HG02943 (cell line): Measurements from ENCODE around the gene SLC35F3.
"Not testable (repeated sequence)": the region's sequence is repeated elsewhere in the genome, so short reads cannot be mapped to it uniquely, and the experiment has no call there.

Experiments
- ATAC-seq: cut with Tn5 transposase; IDR thresholded peaks from one replicate; pipeline ENCODE4 v1.9.1; 2021; ENCODE audit warnings: mild to moderate bottlenecking, low read depth, moderate library complexity; ENCODE audit not compliant: unreplicated experiment

Gene SLC35F3

GRCh38 chr1:234170067-234170466, 265.6 kb downstream of the SLC35F3 start:
- no peak for ATAC-seq

- no peak for ATAC-seq
Observed at GRCh38 chr1:234170622-234171021, 266.1 kb downstream of the SLC35F3 start.

GRCh38 chr1:234173968-234174367, 269.5 kb downstream of the SLC35F3 start:
- no peak for ATAC-seq

DNA sequence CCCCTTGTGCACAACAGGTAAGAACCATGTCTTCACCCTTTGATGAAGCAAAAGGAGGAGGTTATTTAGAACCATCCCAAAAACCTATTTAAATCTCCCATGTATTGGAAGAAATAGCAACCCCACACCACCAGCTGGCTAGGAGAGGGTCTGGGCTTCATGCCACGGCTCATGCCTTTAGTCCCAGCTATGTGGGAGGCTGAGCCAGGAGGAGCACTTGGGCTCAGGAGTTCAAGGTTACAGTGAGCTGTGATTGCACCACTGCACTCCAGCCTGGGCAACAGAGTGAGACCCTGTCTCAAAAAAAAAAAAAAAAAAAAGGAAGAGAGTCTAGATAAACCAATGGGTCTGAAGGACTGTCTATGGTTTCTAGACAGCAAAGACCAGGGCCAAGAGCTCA, 270.9 kb downstream of the SLC35F3 start:
- no peak for ATAC-seq

GRCh38 chr1:234176000-234176399, 271.5 kb downstream of the SLC35F3 start:
- ATAC-seq, result no peak

DNA sequence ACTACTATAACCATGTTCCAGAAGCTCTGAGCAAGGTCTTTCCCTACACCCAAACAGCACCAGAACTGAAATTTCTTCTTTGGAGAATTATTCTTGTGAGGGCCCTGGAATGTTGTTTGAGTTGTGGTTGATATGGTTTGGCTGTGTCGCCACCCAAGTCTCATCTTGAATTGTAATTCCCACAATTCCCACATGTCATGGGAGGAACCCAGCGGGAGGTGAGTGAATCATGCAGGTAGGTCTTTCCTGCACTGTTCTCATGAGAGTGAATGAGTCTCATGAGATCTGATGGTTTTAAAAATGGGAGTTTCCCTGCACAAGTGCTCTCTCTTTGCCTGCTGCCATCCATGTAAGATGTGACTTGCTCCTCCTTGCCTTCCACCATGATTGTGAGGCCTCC, 272.4 kb downstream of the SLC35F3 start:
- ATAC-seq, result not testable (repeated sequence)

DNA sequence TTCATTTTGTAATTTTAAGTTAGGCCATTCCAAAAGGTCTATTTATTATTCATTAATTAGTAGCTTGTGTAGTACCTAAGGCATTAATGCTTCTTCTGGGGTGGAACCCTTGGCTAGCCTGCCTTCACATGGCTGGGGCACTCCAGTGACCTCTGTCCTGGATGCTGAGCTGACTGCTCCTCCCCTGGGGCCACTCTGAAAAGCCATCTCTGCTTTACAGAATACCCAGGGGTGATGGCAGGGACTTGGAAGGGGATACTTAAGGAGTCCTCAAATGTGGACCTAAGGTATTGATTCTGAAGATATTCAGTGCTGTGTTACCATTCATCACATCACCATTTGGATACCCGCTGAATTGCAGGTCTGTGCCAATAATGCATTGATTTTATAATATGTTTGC, 281.0 kb downstream of the SLC35F3 start:
- no peak for ATAC-seq

DNA sequence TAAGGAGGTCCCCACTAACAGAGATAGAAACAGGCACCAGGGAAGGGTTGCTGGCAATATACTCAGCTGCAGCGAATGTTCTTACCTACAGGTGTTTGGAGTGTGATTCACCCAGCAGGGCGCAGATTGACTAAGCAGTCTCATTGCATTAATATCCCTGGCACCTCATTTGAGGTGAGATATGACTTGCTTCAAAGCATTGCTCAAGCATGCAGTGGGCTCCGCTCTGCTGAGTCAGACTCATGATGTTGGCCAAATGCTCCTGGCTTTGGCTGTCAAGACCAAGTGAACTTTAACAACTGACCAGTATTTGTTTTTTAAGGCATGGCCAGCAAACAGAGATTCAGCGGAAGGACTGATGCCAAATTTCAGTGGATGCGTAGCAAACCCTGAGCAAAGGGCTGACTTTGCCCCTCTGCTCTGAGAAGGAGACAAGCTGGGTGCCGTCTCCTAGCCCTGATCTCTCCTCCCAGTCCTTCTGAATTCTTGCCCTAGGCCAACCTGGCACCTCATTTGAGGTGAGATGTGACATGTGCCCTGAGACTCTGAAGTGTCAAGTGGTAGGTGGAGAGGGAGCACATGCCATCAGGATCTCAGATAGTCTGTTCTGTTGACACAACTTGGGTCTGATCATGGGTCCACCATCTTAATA, 281.7 kb downstream of the SLC35F3 start:
- no peak for ATAC-seq

GRCh38 chr1:234188454-234188792, 283.9 kb downstream of the SLC35F3 start:
- ATAC-seq, result no peak

DNA sequence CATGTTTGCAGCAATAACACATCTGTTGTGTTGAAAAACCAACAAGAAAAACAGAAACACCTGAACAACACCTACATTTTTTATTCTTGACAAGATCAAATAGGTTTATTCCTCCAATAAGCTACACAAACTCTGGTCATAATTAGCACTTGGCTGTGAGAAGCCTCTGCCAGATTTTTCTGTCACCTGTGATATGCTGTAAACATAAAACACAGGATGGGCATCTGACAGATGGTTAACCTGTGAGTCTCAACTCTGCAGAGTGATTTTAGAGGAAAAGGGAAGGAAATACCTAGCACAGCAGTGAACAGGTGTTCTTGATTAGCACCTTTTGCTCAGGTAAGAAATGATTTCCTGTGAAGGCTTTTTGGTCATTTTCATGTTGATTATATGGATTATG, 293.4 kb downstream of the SLC35F3 start:
- ATAC-seq, result no peak

DNA sequence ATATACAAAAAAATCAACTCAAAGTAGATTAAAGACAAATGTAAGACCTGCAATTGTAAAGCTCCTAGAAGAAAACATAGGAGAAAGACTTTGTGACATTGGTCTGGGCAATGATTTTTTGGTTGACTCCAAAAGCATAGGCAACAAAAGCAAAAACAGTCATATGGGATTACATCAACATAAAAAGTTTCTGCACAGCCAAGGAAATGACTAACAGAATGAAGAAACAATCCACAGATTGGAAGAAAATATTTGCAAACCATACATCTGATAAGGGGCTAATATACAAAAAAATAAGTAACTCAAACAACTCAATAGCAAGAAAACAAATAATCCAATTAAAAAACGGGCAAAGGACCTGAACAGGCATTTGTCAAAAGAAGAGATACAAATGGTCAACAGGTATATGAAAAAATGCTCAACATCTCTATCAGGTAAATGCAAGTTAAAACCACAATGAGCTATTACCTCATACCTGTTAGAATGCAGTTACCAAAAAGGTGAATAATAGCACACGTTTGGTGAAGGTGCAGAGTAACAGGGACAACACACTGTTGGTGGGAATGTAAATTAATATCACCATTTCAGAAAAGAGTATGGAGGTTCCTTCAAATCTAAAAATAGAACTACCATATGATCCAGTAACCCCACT, 295.1 kb downstream of the SLC35F3 start:
- ATAC-seq, result no peak

- ATAC-seq, result no peak
Observed at GRCh38 chr1:234200566-234200965, 296.1 kb downstream of the SLC35F3 start.

DNA sequence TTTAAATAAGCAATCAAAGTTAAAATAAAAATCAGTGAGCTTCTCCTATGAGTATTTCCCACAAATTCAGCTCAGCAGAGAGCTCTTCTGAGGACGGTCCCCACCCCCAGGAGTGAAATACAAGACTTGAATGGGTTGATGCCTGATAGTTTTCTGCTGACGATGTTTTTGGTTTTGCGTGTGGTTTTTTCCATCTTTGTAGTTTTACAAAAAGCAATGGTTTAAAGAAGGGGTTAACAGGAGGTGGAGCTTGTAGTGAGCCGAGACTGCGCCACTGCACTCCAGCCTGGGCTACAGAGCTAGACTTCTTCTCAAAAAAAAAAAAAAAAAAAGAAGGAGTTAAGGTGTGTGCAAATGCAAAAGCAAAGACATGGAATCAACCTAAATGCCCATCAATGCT, 297.1 kb downstream of the SLC35F3 start:
- no peak for ATAC-seq

DNA sequence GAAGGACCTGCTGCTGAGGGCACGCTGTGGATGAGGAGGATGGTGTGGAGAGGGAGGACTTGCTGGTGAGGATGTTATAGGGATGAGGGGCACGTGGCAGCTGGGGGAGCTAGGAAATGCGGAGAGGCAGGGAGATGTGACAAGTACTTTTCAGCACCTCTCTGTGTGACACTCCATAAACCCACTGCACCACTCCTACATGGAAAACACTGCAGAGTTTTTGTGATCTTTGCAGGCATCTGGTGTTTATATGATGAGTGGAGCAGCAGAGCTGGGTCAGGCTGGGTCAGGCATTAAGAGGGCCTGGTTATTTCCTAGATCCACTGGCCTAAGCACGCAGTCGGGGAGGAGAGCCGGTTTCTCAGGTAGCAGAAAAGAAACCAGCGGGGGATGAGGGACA, 301.5 kb downstream of the SLC35F3 start:
- no peak for ATAC-seq

DNA sequence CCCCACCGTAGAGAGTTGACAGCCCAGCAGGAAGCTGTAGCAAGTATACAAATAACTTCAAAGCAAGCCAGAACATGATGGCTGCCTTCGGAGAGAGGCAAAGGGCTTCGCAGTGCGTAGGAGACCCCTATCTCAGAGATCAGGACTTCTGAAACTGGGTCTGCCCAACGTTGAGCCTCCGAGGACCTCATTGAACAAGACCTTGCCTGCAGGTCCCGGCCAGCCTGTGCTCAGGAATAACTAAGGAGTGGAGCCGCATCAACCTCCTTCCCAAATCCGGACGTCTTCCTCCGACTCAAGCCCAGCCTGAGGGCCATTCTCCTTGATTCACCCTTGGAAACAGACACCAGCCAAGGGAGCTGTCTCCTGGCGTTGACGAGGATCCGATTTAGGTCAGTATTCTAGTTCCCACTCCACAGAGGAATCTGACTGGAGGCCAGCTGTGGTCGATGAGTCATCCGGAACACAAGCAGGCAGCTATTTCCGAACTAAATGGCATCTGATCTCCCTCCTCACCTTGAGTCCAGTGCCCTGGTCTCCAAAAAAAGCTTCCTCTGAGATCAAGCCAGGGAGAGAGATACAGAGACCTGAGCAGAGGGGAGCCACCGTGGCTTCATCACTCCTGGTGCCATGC, 302.3 kb downstream of the SLC35F3 start:
- ATAC-seq, result no peak

- ATAC-seq, result no peak
Observed at GRCh38 chr1:234208351-234208750, 303.9 kb downstream of the SLC35F3 start.

- no peak for ATAC-seq
Observed at GRCh38 chr1:234208791-234209190, 304.3 kb downstream of the SLC35F3 start.

- not testable (repeated sequence) for ATAC-seq
Observed at GRCh38 chr1:234210429-234210828, 306.0 kb downstream of the SLC35F3 start.

DNA sequence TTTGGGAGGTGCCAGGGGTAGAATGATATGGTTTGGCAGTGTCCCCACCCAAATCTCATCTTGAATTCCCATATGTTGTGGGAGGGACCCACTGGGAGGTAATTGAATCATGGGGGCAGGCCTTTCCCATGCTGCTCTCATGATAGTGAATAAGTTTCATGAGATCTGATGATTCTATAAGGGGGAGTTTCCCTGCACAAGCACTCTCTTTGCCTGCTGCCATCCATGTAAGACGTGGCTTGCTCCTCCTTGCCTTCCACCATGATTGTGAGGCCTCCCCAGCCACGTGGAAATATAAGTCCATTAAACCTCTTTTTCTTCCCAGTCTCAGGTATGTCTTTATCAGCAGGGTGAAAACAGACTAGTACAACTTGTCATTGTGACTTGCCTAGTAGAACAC, 307.4 kb downstream of the SLC35F3 start:
- ATAC-seq, result not testable (repeated sequence)

DNA sequence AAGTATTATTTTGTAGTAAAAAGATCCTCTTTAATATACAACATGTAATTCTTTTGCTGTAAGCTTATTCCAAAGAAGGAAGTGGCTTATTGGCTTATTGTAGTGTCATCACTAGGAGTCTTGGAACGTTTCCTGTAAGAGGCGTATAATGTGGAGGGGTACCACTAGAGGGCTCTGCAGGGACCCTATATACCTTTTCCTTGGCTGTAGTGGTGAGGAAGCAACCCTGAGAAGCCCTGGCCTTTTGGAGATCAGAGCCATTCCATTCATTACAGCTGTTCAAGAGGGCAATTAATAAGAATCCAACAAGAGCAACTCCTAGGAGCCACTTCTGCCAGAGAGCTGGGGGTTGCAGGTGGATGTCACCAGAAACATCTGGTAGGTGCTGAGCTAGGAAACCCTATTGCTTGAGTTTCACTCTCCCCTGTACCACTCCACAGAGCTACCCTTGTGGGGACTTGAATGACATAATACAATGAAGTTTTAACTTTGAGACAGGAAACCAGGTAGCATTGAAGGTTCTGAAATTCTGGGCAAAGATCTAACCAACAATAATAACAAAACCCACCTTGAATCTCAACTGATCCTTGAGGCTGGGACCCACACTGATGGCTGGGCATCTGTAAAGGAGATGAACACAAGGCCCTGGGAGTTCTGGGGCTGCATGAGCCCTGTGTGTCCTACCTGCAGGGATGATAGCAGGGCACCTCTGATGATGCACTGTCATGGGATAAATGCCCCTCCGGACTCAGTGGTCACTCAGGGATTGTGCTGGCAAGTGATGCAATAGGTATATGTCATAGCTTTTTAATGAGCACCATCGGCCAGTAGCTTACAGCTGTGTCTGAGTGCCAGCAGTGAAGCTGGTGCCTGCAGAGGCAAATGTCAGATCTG, 308.5 kb downstream of the SLC35F3 start:
- ATAC-seq, result peak; percentile 48

- ATAC-seq, result no peak
Observed at GRCh38 chr1:234213658-234214128, 309.2 kb downstream of the SLC35F3 start.
